Tibial artery (tissue), 4 donors: Measurements from ENCODE around the gene MSX1.

Source experiments
- DNase-seq, 2 donors: peaks; one replicate each; pipeline ENCODE4 v3.0.0-alpha.2; 2019
- H3K27ac ChIP-seq, 2 donors: fragments of 200-600 bp; sonication (generic) in 1 of 2; 1 replicate in 1 of 2; 2 replicates in 1 of 2; pipeline ENCODE4 v1.5.1; 2018 to 2019; ENCODE audit warnings: mild to moderate bottlenecking in 1 of 2
- H3K27me3 ChIP-seq, 2 donors: fragments of 200-600 bp; sonication (generic) in 1 of 2; one replicate each; pipeline versions ENCODE4 v1.5.1 to v1.6.0; 2016 to 2019
- H3K36me3 ChIP-seq, 3 donors: fragments of 200-600 bp; sonication (generic) in 2 of 3; one replicate each; pipeline ENCODE4 v1.5.1; 2016 to 2019; ENCODE audit warnings: mild to moderate bottlenecking in 2 of 3
- H3K4me1 ChIP-seq, 4 donors: fragments of 200-600 bp; sonication (generic) in 2 of 4; 1 replicate in 3 of 4; 2 replicates in 1 of 4; pipeline ENCODE4 v1.5.1; 2016 to 2019
- H3K4me3 ChIP-seq, 2 donors: fragments of 200-600 bp; sonication (generic) in 1 of 2; 1 replicate in 1 of 2; 2 replicates in 1 of 2; pipeline ENCODE4 v1.5.1; 2018 to 2019; ENCODE audit warnings: mild to moderate bottlenecking in 2 of 2
- H3K9me3 ChIP-seq, 3 donors: fragments of 200-600 bp; sonication (generic) in 1 of 3; one replicate each; pipeline ENCODE4 v1.5.1; 2016 to 2019
- intact Hi-C: fragments of 100-400 bp; cut with DNase I; formaldehyde crosslinking; loops from one replicate; pipeline ENCODE4 v1.15.0; 2023; ENCODE audit warnings: low total_unique reads
- TF ChIP-seq, protein P1 (sequence below), 2 experiments: fragments of 200-600 bp in 1 of 2; fragments of 450-650 bp in 1 of 2; IDR thresholded peaks; one replicate each; pipeline ENCODE4 v1.5.1; 2017 to 2019; ENCODE audit warnings: antibody characterized with exemption in 2 of 2, mild to moderate bottlenecking in 1 of 2, moderate library complexity in 1 of 2

Gene MSX1

DNA sequence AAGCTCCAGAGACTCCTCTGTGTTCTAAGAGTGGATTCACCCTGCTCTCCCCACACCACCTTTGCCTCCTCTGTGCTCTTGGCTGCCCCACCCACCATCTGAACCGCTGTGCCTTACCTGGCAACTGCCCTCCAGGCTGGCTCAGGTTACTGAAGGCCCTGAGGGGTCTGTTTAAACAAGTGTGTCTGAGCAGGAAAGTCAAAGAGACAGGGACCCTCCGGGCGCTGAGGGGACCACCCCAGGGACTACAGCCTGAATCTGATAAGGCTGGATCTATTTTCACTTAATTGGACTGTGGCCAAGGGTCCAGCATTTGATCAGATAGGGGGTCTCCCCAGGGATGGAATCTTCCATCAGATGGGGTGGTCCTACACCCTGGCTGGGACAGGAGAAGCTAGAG lies 10.4 kb upstream of the MSX1 start:
- H3K27ac ChIP-seq = no peak overlapping the region
- TF ChIP-seq, protein P1, sequence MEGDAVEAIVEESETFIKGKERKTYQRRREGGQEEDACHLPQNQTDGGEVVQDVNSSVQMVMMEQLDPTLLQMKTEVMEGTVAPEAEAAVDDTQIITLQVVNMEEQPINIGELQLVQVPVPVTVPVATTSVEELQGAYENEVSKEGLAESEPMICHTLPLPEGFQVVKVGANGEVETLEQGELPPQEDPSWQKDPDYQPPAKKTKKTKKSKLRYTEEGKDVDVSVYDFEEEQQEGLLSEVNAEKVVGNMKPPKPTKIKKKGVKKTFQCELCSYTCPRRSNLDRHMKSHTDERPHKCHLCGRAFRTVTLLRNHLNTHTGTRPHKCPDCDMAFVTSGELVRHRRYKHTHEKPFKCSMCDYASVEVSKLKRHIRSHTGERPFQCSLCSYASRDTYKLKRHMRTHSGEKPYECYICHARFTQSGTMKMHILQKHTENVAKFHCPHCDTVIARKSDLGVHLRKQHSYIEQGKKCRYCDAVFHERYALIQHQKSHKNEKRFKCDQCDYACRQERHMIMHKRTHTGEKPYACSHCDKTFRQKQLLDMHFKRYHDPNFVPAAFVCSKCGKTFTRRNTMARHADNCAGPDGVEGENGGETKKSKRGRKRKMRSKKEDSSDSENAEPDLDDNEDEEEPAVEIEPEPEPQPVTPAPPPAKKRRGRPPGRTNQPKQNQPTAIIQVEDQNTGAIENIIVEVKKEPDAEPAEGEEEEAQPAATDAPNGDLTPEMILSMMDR (IDR thresholded peaks at IDR 0.05) = no peak
- no peaks in the 10 kb centered on the region for H3K9me3 ChIP-seq
- H3K36me3 ChIP-seq = no peaks in the 10 kb centered on the region
- H3K27me3 ChIP-seq = peaks cover 0 to 78% of the 10 kb centered on the region in 2 donors
- DNase-seq = peak in 1 of 2 donors; percentile 51
- H3K4me3 ChIP-seq = no peak overlapping the region
- peaks cover 0 to 17% (median 14%) of the 10 kb centered on the region in 4 donors for H3K4me1 ChIP-seq
- intact Hi-C loops = no loop called here

GRCh38 chr4:4849524-4850193 lies 9.8 kb upstream of the MSX1 start:
- Histone ChIP-seq H3K9me3 (no peaks in the 10 kb centered on the region), H3K27ac (no peak overlapping the region), H3K4me3 (no peak overlapping the region), H3K27me3 (peaks cover 0 to 84% of the 10 kb centered on the region in 2 donors), H3K4me1 (peaks cover 0 to 19% (median 14%) of the 10 kb centered on the region in 4 donors), H3K36me3 (no peaks in the 10 kb centered on the region)
- intact Hi-C loops = no loop called here
- DNase-seq = peak in 1 of 2 donors; percentile 35
- TF ChIP-seq, protein P1 (IDR thresholded peaks at IDR 0.05) = no peak

- TF ChIP-seq, protein P1 (IDR thresholded peaks at IDR 0.05) = no peak
- peak in 1 of 2 donors; percentile 48 for DNase-seq
- H3K36me3 ChIP-seq = no peaks in the 10 kb centered on the region
- intact Hi-C loops = no loop called here
- no peak overlapping the region for H3K4me3 ChIP-seq
- H3K27me3 ChIP-seq = peaks cover 3 to 86% of the 10 kb centered on the region in 2 donors
- no peak overlapping the region for H3K27ac ChIP-seq
- H3K4me1 ChIP-seq = peaks cover 0 to 32% (median 18%) of the 10 kb centered on the region in 4 donors
- no peaks in the 10 kb centered on the region for H3K9me3 ChIP-seq
Measured at GRCh38 chr4:4851081-4851480, 8.4 kb upstream of the MSX1 start.

- Histone ChIP-seq H3K36me3 (no peaks in the 10 kb centered on the region), H3K27me3 (peaks cover 3 to 86% of the 10 kb centered on the region in 2 donors), H3K9me3 (no peaks in the 10 kb centered on the region), H3K27ac (no peak overlapping the region), H3K4me1 (peaks cover 0 to 41% (median 27%) of the 10 kb centered on the region in 4 donors), H3K4me3 (no peak overlapping the region)
- TF ChIP-seq, protein P1 (IDR thresholded peaks at IDR 0.05) = no peak
- peak in 1 of 2 donors; percentile 56 for DNase-seq
- intact Hi-C loops = no loop called here
Measured at GRCh38 chr4:4851906-4852305, 7.6 kb upstream of the MSX1 start.

GRCh38 chr4:4852591-4853362 lies 6.7 kb upstream of the MSX1 start:
- peaks cover 3 to 86% of the 10 kb centered on the region in 2 donors for H3K27me3 ChIP-seq
- peaks cover 0 to 45% (median 31%) of the 10 kb centered on the region in 4 donors for H3K4me1 ChIP-seq
- H3K4me3 ChIP-seq = peak overlapping the region; percentile 39 to 52
- intact Hi-C loops = no loop called here
- no peaks in the 10 kb centered on the region for H3K36me3 ChIP-seq
- peak; percentile 68 to 76 for DNase-seq
- TF ChIP-seq, protein P1 (IDR thresholded peaks at IDR 0.05) = peak in 1 of 2 experiments; percentile 16
- peak overlapping the region; percentile 66 to 70 for H3K27ac ChIP-seq
- no peaks in the 10 kb centered on the region for H3K9me3 ChIP-seq
